ENCODE results near the gene PRKD2.
"Not testable (repeated sequence)": the region's sequence is repeated elsewhere in the genome, so short reads cannot be mapped to it uniquely, and the experiment has no call there.

The PRKD2 gene

GRCh38 chr19:46723471-46723870, 6.6 kb upstream of the PRKD2 start:
- DNase-seq: no peak

- no peak for DNase-seq
Measured at GRCh38 chr19:46723023-46723461, 6.1 kb upstream of the PRKD2 start.

GRCh38 chr19:46722421-46723022, 5.6 kb upstream of the PRKD2 start:
- DNase-seq: no peak

- no peak for DNase-seq
Measured at GRCh38 chr19:46722004-46722380, 5.1 kb upstream of the PRKD2 start.

- DNase-seq: no peak
Measured at GRCh38 chr19:46721269-46722003, 4.5 kb upstream of the PRKD2 start.

- DNase-seq: no peak
Measured at GRCh38 chr19:46720503-46721239, 3.8 kb upstream of the PRKD2 start.

GRCh38 chr19:46719629-46720502, 3.0 kb upstream of the PRKD2 start:
- DNase-seq: no peak

GRCh38 chr19:46718934-46719622, 2.2 kb upstream of the PRKD2 start:
- no peak for DNase-seq

GRCh38 chr19:46718157-46718933, 1.4 kb upstream of the PRKD2 start:
- DNase-seq: no peak

- no peak for DNase-seq
Measured at GRCh38 chr19:46717716-46718143, 816 bp upstream of the PRKD2 start.

- DNase-seq: no peak
Measured at GRCh38 chr19:46716672-46717033, 261 bp downstream of the PRKD2 start.

- DNase-seq: no peak
Measured at GRCh38 chr19:46715975-46716671, 791 bp downstream of the PRKD2 start.

- DNase-seq: no peak
Measured at GRCh38 chr19:46715620-46715974, 1.3 kb downstream of the PRKD2 start.

- no peak for DNase-seq
Measured at GRCh38 chr19:46714444-46715106, 2.3 kb downstream of the PRKD2 start.

GRCh38 chr19:46713781-46714443, 3.0 kb downstream of the PRKD2 start:
- peak; percentile 96 for DNase-seq

GRCh38 chr19:46712768-46713338, 4.1 kb downstream of the PRKD2 start:
- not testable (repeated sequence) for DNase-seq

GRCh38 chr19:46710687-46711086, 6.2 kb downstream of the PRKD2 start:
- DNase-seq: no peak

- peak; percentile 67 for DNase-seq
Measured at GRCh38 chr19:46704379-46705076, 12.4 kb downstream of the PRKD2 start.

GRCh38 chr19:46700704-46701103, 16.2 kb downstream of the PRKD2 start:
- no peak for DNase-seq
